Epithelial cell of esophagus (primary cell): ENCODE results near the gene OSBPL3.

Experiments used
- DNase-seq: peaks from one replicate; pipeline ENCODE4 v3.0.0; 2010; ENCODE audit warnings: low read depth
- H3K4me3 ChIP-seq: 2 replicates; pipeline ENCODE4 v1.5.1; 2011; ENCODE audit warnings: mild to moderate bottlenecking, low read length, control low read depth
- TF ChIP-seq, protein P1 (sequence below): IDR thresholded peaks from 2 replicates; pipeline ENCODE4 v1.5.1; 2011; ENCODE audit warnings: low read depth, mild to moderate bottlenecking, low read length, control low read depth, inconsistent platforms; ENCODE audit not compliant: insufficient read depth; ENCODE audit errors: missing control alignments

The OSBPL3 gene

DNA sequence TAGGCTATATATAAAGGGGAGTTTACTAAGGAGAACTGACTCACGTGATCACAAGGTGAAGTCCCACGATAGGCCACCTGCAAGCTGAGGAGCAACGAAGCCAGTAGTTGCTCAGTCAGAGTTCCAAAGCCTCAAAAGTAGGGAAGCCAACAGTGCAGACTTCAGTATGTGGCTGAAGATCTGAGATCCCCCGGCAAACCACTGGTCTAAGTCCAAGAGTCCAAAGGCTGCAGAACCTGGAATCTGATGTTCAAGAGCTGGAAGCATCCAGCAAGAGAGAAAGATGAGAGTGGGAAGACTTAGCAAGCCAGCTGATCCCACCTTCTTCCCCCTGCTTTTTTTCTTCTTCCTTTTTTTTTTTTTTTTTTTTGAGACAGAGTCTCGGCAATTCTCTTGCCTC is 195.7 kb downstream of the OSBPL3 start:
- TF ChIP-seq, protein P1, sequence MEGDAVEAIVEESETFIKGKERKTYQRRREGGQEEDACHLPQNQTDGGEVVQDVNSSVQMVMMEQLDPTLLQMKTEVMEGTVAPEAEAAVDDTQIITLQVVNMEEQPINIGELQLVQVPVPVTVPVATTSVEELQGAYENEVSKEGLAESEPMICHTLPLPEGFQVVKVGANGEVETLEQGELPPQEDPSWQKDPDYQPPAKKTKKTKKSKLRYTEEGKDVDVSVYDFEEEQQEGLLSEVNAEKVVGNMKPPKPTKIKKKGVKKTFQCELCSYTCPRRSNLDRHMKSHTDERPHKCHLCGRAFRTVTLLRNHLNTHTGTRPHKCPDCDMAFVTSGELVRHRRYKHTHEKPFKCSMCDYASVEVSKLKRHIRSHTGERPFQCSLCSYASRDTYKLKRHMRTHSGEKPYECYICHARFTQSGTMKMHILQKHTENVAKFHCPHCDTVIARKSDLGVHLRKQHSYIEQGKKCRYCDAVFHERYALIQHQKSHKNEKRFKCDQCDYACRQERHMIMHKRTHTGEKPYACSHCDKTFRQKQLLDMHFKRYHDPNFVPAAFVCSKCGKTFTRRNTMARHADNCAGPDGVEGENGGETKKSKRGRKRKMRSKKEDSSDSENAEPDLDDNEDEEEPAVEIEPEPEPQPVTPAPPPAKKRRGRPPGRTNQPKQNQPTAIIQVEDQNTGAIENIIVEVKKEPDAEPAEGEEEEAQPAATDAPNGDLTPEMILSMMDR, result no peak
- H3K4me3 ChIP-seq, result no peak overlapping the region

DNA sequence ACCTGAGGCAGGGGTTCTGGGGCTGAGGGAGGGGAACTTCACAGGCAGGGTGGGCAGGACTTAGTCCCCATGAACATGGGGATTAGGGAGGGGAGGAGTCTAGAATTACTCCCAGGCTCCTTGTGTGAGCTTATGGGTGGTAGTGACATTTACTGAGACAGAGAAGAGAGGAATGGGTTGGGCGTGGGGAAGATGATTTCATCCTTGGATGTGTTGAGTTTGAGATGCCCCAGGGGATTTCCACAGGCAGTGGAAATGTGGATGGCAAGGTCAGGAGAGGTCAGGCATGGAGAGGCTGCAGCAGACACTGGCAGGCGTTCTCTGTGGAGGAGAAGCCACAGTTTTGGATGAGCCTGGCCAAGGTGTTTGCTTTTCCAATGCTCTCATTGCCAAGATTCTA is 196.3 kb downstream of the OSBPL3 start:
- no peak overlapping the region for H3K4me3 ChIP-seq
- DNase-seq, result no peak
- TF ChIP-seq, protein P1, result no peak

More for the DNA sequence above, 195.7 kb downstream of the OSBPL3 start:
- no peak for DNase-seq

DNA sequence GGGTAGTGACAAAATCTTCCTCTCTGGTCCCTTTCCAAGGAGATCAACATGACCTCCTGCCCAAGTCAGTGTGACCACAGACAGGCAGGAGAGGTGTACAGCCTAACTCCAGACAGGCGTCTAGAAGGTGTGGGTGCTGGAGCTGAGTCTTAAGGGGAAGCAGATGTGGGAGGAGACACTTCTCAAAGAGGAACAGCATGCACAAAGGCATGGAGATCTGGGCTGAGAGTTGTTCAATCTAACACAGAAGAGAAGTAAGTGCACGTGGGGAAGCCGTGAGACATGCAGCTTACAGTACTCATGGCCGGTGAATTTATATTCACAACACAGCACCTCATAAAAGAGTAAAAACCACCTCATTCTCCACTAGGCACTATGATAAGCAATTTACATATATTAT is 198.9 kb downstream of the OSBPL3 start:
- TF ChIP-seq, protein P1, result no peak
- no peak overlapping the region for H3K4me3 ChIP-seq
- DNase-seq, result no peak

DNA sequence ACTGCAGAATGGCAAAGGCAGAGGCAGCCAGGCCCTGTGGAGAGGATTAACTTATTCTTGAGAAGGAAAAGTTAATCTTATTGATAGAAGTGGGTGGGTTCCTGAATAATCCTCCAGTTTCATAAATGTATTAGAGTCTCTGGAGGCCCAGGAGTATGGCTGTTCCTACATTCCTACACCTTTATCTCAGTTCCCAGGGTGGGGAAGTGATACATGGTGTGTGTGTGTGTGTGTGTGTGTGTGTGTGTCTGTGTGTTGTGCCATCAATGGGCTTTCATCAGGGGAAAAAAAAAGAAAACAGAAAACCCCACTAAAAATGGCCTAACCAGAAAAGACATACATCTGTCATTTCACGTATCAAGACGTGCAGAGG is 200.7 kb downstream of the OSBPL3 start:
- TF ChIP-seq, protein P1, result no peak
- DNase-seq, result no peak
- no peak overlapping the region for H3K4me3 ChIP-seq

DNA sequence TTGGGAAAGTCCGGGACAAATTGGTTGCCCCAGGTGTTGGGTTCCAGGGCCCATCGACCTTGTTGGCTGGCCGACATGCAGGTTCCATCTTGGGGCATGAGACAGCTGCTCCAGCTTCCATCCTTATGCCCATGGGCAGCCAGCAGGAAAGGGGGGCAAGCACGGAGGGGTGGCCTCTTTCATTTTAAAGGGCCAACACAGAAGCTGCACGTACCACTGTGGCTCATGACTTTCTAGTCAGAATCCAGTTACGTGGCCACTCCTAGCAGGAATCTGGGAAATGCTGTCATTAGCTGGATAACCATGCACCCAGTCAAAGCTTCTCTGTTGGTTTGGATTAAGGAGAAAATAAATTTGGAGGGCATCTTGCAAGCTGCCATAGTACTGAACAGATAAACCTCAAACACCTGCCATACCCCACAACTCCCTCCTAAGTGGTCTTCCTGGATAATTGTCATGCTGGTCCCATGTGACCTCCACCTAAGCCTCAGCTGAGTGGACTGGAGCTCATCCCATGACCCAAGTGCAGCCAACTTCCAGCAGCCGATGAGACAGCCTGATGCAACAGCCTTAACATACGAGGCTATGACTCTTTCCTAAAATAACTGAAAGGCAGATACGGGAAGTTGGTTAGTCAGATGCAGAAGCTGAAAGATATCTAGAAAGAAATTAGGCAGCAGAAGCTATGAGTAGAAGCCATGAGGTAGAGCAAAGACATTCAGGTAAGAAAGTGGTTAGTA is 201.3 kb downstream of the OSBPL3 start:
- TF ChIP-seq, protein P1, result no peak
- peak; percentile 52 for DNase-seq

DNA sequence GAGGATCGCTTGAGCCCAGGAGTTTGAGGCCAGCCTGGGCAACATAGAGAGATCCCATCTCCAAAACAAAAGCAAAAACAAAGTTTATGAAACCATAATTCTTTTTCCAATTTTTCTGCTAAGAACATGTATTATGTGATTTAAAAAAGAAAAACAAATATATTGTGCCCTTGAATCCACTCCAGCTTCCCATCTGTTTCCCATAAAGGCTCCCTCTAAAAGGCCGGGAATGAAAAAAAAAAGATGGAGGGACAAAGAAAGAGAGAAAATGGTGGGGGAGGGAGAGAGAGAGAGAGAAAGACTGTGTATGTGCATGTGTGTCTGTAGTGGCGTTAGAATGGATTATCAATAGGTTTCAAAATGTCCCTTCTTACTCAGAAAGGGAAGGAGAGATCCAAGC is 202.2 kb downstream of the OSBPL3 start:
- no peak for DNase-seq
- TF ChIP-seq, protein P1, result no peak
- no peak overlapping the region for H3K4me3 ChIP-seq

More for the DNA sequence above, 201.3 kb downstream of the OSBPL3 start:
- no peak overlapping the region for H3K4me3 ChIP-seq

DNA sequence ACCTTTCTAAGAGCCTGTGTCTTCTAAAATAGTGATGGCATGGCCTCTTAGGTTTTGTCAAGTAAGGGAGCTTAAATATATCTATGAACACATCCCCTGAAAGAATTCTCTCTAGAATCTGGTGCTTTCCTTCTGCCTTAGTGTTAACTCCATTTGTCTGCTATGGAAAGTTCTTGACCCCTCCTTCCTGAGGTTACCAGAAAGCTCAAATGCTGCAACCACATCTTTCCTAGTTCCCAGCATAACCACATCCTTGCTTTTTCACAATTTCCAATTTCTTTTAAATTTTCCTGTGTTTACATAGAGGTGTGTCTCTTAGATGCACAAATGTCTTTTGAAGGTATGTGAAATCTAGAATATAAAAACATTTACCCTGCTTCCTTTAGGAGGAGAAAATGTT is 206.3 kb downstream of the OSBPL3 start:
- DNase-seq, result no peak
- no peak overlapping the region for H3K4me3 ChIP-seq
- TF ChIP-seq, protein P1, result no peak
